Effector memory CD8-positive, alpha-beta T cell (primary cell): Measurements from ENCODE around the gene SHQ1.
A peak's percentile ranks its signal among the peaks of the same experiment; 100 is the strongest.
"Not testable (repeated sequence)": the region's sequence is repeated elsewhere in the genome, so short reads cannot be mapped to it uniquely, and the experiment has no call there.

ENCODE experiments used
- ATAC-seq: fragments of 150-1000 bp; cut with Tn5 transposase; replicated peaks from 2 replicates; pipeline ENCODE4 v1.10.0; 2021; ENCODE audit warnings: mild to moderate bottlenecking, moderate library complexity
- DNase-seq, 3 experiments: peaks; one replicate each; pipeline ENCODE4 v3.0.0; 2021
- H3K27ac Mint-ChIP-seq, 2 donors: one replicate each; pipeline ENCODE4 v1.8.0; 2022; ENCODE audit warnings: mild to moderate bottlenecking in 2 of 2, mixed read lengths in 2 of 2, moderate library complexity in 2 of 2
- H3K27me3 Mint-ChIP-seq, 2 donors: one replicate each; pipeline ENCODE4 v1.8.0; 2022; ENCODE audit warnings: mixed read lengths in 2 of 2
- H3K36me3 Mint-ChIP-seq: one replicate; pipeline ENCODE4 v1.8.0; 2022; ENCODE audit warnings: mild to moderate bottlenecking, moderate library complexity, mixed read lengths; ENCODE audit not compliant: insufficient read depth
- H3K4me1 Mint-ChIP-seq, 2 donors: one replicate each; pipeline ENCODE4 v1.8.0; 2022; ENCODE audit warnings: low read depth in 2 of 2, mixed read lengths in 2 of 2
- H3K4me3 Mint-ChIP-seq, 2 donors: one replicate each; pipeline ENCODE4 v1.8.0; 2022; ENCODE audit warnings: mild to moderate bottlenecking in 2 of 2, mixed read lengths in 2 of 2, moderate library complexity in 2 of 2
- H3K9me3 Mint-ChIP-seq, 2 donors: one replicate each; pipeline ENCODE4 v1.8.0; 2022; ENCODE audit warnings: mixed read lengths in 2 of 2

The SHQ1 gene

DNA sequence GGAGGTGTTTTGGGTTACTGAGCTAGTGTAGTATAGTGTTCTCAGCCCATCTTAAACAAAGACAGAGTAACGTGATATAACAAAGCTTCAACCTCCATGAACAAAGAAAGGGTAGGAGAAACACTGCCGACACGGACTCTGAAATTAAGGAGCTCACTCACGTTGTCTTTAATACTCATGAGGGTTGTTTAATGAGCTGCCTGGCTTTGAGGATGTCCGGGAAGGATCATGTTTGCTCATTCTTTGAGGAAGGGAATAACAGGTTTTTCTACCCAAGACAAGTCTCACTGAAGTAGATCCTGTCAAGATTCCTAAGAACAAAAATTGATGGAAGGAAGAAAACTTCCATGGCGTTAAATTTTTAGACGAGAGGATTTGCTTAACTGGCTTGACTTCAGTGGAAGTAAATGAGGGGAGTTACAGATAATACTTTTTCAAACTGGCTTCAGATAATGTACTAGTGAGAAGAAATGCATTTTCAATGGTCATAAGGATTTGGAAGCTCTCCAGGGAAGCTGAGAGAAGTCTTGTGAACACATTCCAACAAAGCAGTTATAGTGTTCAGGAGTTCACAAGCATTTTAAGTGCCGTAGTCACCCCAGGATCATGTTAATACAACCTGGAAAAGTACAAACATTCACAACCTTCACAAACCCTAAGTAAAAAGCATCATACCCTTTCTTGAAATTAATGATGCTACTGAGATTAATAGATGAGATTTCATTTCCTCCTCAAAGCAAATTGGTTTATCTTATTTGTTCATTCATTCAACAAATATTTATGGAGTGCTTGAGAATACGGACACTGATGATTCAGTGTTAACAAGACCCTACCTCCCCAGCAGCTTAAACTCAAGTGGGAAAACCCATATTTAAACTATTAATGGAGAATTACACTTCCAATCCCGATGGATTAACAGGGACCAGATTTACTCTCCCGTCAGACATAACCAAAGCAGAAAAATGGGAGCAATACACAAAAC, 101.5 kb downstream of the SHQ1 start:
- peaks cover 3% of the 10 kb centered on the region for H3K36me3 Mint-ChIP-seq
- no peak overlapping the region for H3K27ac Mint-ChIP-seq
- DNase-seq: no peak
- H3K4me1 Mint-ChIP-seq: peaks cover 2 to 8% of the 10 kb centered on the region in 2 donors
- no peak overlapping the region for H3K4me3 Mint-ChIP-seq
- ATAC-seq: no peak
- no peaks in the 10 kb centered on the region for H3K9me3 Mint-ChIP-seq
- no peaks in the 10 kb centered on the region for H3K27me3 Mint-ChIP-seq

DNA sequence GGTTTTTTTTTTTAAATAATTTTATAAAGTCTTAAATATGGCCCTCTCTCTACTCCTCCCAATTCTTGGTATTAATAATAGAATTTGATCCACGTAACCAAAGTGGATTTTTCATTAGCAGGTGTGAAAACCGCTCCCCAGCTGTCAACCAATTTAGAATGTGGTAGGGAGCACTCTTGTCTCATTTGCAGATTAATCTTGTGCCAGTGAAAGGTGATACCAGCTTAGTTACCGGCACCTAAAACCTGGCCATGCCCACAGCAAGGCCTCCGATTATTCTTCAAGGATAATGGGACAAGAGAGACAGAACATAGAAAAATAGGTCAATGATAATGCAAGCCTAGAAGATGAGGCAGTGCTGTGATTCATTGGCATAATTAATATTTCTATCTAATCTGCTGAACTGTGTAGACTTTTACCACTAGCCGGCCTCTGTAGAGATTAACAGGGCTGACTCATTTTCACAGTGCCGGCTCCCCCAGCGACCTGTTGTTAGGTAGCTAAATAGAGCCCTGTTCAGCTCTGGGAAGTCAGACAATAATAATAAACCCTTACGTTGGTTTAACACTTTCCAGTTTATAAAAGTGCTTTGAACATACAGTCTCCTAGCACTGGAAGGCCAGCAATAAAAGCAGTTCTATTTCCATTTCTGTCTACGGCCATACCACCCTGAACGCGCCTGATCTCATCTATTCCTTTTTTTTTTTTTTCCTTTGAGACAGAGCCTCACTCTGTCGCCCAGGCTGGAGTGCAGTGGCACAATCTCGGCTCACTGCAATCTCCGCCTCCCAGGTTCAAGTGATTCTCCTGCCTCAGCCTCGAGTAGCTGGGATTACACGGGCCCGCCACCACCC, 102.9 kb downstream of the SHQ1 start:
- Mint-ChIP-seq H3K4me1 (peaks cover 2 to 8% of the 10 kb centered on the region in 2 donors), H3K4me3 (peak overlapping the region in 1 of 2 donors; percentile 41), H3K9me3 (no peaks in the 10 kb centered on the region), H3K36me3 (peaks cover 3% of the 10 kb centered on the region), H3K27ac (peak overlapping the region in 1 of 2 donors; percentile 67), H3K27me3 (no peaks in the 10 kb centered on the region)
- DNase-seq: no peak
- peak; percentile 69 for ATAC-seq

DNA sequence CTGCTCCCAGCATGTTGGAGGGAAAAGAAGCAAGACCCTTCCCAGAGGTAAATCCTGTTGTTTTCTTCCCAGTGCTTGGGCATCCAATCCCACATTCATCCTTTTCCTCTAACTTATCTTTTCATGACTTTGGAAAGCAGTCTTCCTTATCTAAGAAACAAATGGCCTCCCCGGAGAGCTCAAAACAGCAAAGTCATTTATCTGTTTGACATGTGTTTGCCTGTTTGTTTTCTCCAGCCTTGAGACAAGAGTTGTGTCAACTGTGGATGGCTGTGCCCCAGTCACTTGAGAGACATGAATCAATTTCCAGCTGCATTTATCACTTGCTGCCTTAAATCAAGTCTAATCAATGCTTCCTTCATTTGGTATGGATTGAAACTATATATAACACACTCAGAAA, 103.9 kb downstream of the SHQ1 start:
- no peak for ATAC-seq
- H3K27ac Mint-ChIP-seq: no peak overlapping the region
- H3K4me3 Mint-ChIP-seq: no peak overlapping the region
- no peak for DNase-seq
- no peaks in the 10 kb centered on the region for H3K9me3 Mint-ChIP-seq
- no peaks in the 10 kb centered on the region for H3K27me3 Mint-ChIP-seq
- peaks cover 3 to 13% of the 10 kb centered on the region in 2 donors for H3K4me1 Mint-ChIP-seq
- H3K36me3 Mint-ChIP-seq: peaks cover 3% of the 10 kb centered on the region

DNA sequence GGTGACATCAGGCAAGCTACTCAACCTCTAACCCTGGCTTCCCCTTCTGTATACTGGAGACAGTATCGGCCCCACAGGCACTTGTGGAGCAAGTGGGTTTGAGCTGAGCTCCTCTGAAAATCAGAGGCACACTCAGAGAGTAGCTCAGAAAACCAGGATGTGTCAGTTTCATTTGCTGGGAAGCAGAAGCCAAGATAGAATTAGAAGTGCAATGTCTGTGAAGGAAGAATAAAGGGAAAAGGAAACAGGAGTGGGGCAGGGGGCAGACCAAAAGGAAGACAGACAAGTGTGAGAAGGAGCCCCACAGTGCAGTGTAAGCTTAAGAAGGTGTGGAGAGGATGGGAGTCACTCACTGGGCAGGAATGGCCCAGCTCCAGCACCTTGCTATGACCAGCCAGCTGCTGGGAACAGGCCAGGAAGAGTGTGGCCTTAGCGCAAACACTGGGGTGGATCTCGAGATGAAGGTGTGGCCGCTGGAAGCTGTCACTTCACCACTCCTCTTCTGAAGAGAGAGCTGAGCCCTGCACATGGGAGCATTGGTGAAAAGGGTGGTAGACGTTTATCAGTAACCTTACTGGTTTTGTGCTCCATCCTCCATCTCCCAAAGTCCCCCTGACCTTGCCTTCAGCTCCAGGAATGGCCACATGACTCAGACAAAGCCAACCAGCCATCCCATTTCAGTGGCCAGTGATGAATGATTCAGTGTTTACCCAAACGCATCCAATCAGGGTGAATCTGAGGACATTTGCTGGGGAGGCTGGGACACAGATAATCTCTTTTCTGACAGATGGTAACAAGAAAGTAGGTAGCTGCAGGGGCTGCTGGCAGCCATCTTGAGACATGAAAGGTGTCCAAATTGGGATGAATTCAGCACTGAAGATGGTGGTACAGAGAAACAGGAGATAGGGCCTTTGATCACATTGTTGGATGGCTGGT, 108.4 kb downstream of the SHQ1 start:
- Mint-ChIP-seq H3K27ac (peak overlapping the region; percentile 32 to 47), H3K27me3 (peaks cover 0 to 10% of the 10 kb centered on the region in 2 donors), H3K4me3 (peak overlapping the region; percentile 75 to 76), H3K36me3 (peaks cover 6% of the 10 kb centered on the region), H3K9me3 (no peaks in the 10 kb centered on the region), H3K4me1 (peaks cover 7 to 20% of the 10 kb centered on the region in 2 donors)
- ATAC-seq (no peak), DNase-seq (no peak)

DNA sequence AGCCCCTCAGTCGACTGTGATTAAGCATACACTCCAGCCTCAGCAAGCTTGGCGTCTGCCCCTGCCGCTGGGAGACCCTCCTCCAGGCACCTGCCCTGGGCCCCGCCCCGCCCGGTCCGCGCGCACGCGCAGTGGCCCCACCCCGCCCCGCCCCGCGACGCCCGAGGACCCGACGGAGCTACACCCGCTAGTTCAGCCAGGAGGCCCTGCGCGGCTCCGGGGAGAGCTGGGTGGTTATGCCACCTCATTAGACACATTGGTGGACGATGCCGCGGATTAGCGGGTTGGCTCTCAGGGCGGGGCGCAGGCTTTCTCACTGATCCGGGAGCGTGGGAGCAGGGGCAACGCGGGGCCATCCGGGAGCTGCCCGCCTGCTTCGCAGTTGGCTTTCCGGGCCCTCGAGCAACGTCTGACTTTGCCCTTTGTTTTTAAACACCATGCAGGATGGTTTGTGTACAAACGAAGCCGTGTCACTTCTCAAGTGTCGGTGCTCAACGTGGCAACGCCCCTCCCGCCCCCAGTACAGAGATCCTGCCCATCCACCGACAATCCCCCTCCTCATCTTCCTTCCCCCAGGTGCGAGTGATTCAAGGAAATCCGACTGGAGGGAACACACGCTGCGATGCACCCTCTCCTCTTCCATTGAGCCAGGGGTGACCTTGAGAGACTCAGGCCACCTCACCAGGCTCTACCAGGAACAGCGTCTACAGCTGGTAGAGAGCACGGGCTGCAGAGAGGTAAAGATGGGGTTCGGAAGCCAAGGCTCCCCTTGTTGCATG, 109.3 kb downstream of the SHQ1 start:
- H3K36me3 Mint-ChIP-seq: peaks cover 6% of the 10 kb centered on the region
- DNase-seq: peak; percentile 40 to 52 (median 41)
- peak overlapping the region; percentile 32 to 47 for H3K27ac Mint-ChIP-seq
- peaks cover 7 to 20% of the 10 kb centered on the region in 2 donors for H3K4me1 Mint-ChIP-seq
- no peaks in the 10 kb centered on the region for H3K9me3 Mint-ChIP-seq
- H3K4me3 Mint-ChIP-seq: peak overlapping the region; percentile 75 to 76
- peaks cover 0 to 10% of the 10 kb centered on the region in 2 donors for H3K27me3 Mint-ChIP-seq
- ATAC-seq: peak; percentile 97

DNA sequence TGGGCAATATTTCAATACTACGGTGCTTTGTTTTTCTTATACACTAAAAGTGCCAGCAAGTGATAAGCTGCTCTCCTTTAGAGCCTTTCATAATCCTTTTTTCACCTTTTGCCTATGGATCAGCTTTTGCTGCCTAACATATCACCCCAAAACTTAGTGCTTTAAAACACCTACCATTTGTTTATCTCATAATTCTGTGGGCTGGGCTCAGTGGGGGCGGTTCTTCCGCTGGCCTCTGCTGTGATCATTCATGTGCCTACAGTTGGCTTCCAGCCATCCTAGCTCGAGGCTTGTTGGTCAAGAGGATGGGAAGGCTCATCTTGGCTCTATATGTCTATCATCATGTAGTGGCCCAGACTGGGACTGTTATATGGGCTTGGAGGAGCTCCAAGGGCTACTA, 113.2 kb downstream of the SHQ1 start:
- not testable (repeated sequence) for H3K36me3 Mint-ChIP-seq, ATAC-seq, H3K4me3 Mint-ChIP-seq, DNase-seq, H3K27ac Mint-ChIP-seq, H3K9me3 Mint-ChIP-seq, H3K27me3 Mint-ChIP-seq
- H3K4me1 Mint-ChIP-seq: peaks cover 7 to 20% of the 10 kb centered on the region in 2 donors

DNA sequence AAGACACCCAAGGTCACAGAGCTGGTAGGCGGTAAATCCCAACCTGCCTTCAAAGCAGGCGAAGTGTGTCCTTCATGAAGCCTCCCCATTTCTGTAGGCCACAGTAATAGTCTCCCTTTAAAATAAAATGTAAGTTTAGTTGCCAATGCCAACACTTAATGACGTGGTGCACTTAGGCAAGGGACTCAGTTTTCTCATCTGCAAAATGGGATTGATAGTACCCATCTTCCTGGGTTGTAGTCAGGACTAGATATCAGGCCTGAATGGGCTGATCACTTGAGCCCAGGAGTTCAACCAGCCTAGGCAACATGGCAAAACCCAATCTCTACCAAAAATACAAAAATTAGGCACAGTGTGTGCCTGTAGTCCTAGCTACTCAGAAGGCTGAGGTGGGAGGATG, 114.6 kb downstream of the SHQ1 start:
- peaks cover 3% of the 10 kb centered on the region for H3K36me3 Mint-ChIP-seq

DNA sequence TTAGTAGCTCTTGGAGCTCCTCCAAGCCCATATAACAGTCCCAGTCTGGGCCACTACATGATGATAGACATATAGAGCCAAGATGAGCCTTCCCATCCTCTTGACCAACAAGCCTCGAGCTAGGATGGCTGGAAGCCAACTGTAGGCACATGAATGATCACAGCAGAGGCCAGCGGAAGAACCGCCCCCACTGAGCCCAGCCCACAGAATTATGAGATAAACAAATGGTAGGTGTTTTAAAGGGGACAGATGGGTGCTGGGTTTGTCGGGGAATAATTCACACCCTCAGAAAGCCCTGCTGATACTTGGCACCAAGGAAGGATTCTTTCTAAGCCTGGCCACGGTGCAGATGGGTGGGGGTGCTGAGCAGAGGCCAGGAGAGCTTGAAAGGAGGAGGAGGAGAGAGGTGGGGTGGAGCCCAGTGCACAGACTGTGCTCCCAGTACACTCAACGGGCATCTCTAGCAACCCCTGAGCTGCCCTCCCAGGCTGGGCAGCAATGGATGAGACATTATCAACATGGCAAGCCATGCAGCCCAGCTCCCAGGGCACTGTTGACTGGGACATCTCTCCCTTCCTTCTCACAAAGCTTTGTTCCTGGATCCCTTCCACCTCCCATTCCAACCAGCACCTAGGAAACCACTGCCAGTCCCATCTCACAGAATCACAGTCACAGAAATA, 115.4 kb downstream of the SHQ1 start:
- not testable (repeated sequence) for H3K27ac Mint-ChIP-seq, H3K9me3 Mint-ChIP-seq, DNase-seq, ATAC-seq, H3K27me3 Mint-ChIP-seq, H3K4me3 Mint-ChIP-seq, H3K36me3 Mint-ChIP-seq, H3K4me1 Mint-ChIP-seq

More for the DNA sequence above, 114.6 kb downstream of the SHQ1 start:
- Mint-ChIP-seq H3K4me3 (no peak overlapping the region), H3K4me1 (peaks cover 1 to 10% of the 10 kb centered on the region in 2 donors), H3K9me3 (peaks cover 0 to 1% of the 10 kb centered on the region in 2 donors), H3K27me3 (peaks cover 6 to 10% of the 10 kb centered on the region in 2 donors), H3K27ac (no peak overlapping the region)
- DNase-seq (no peak), ATAC-seq (no peak)

DNA sequence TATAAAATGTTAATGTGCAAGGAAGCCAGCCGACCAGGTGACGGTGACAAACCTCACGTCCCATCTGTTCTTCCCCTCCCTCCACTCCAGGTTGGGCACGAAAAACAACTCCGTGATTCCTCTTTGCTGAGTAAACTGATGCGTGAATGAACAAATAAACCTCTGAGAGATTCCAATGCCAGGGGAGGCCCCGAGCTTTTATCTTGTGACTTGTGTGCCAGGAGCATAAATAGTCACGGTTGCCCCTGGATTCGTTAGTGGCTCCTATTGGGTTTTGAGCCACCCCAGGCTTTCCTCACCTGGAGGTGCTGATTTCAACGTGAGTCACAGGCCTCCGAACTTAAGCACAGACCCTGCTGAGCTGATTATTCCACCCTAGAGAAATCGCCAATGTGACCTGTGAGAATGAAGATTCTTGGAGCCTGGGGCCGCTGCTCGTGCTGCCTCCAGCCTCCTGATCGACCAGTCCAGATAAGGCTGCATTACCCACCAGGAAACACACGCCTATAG, 119.2 kb downstream of the SHQ1 start:
- Mint-ChIP-seq H3K36me3 (no peaks in the 10 kb centered on the region), H3K27me3 (peaks cover 6 to 10% of the 10 kb centered on the region in 2 donors), H3K4me3 (no peak overlapping the region), H3K9me3 (peaks cover 0 to 1% of the 10 kb centered on the region in 2 donors), H3K27ac (no peak overlapping the region), H3K4me1 (no peaks in the 10 kb centered on the region)
- ATAC-seq (no peak), DNase-seq (no peak)

DNA sequence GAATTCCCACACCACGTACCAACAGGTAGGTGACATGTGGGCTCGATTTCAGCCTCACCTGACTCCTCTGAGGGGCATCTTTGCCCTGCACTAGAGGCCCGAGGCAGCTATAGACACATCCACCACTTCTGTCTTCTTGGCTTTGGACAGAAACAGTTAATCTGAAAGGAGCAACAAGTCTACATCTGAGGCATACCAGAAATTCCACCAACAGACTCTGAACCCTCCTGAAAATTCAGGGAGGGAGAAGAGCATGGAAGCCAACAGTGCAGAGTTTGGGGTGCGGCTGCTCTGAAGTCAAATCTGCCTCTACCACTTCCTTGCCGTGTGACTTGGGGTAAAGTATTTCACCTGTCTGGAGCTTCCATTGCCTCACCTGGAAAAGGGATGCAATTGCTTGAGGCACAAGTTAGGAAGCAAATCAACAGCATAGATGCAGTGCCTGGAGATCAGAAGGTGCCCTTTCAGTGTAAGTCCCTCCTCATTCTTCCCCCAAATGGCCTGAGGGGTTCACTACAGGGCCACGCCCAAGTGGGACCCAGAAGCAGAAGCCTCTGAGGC, 119.8 kb downstream of the SHQ1 start:
- ATAC-seq: no peak
- Mint-ChIP-seq H3K9me3 (peaks cover 0 to 1% of the 10 kb centered on the region in 2 donors), H3K36me3 (no peaks in the 10 kb centered on the region), H3K27me3 (peaks cover 6 to 10% of the 10 kb centered on the region in 2 donors), H3K4me3 (no peak overlapping the region), H3K27ac (no peak overlapping the region), H3K4me1 (no peaks in the 10 kb centered on the region)
- no peak for DNase-seq

DNA sequence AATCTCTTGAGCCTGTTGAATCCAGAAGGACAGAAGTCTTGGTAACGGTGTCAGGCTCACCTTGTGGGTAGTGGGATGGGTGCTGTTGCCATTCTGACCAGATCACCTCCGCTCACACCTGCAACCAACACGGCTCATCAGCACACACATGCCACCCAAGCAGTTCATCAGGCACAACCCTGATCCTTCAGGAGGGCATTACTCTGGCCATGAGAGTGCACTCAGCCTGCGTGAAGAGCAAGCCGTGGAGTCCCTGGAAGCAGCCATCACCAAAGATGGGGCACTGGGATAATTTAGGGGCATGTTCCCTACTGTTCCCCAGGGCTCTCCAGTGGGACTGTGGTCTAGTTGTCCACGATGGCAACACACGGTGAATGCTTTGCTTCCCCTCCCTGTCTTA, 120.5 kb downstream of the SHQ1 start:
- no peak overlapping the region for H3K27ac Mint-ChIP-seq
- no peaks in the 10 kb centered on the region for H3K9me3 Mint-ChIP-seq
- no peak overlapping the region for H3K4me3 Mint-ChIP-seq
- no peak for DNase-seq
- peaks cover 0 to 10% of the 10 kb centered on the region in 2 donors for H3K27me3 Mint-ChIP-seq
- no peaks in the 10 kb centered on the region for H3K4me1 Mint-ChIP-seq
- no peak for ATAC-seq
- H3K36me3 Mint-ChIP-seq: no peaks in the 10 kb centered on the region
